ENCODE results near the gene ARHGAP24. TPM values are rescaled to one million over a fixed set of nuclear protein-coding genes. Genes with fewer than 3 reads are reported as not detected.

The ARHGAP24 gene
- total and polyA plus RNA-seq, 2 donors (not counting 3 experiments of a cell fraction or from before 2014, with no cell fraction given): 52.1 to 79.4 TPM

- dilution Hi-C loops (cut with MboI; ENCODE audit: extremely low pct_ligation_motif_present, low sequenced_read_pairs): no loop called here
- no peak overlapping the region for H3K9ac ChIP-seq (replicated peaks; ENCODE audit: extremely low read depth, insufficient read depth, low read length)
- DNase-seq (ENCODE audit: low read depth, low spot score) (no peak), FAIRE-seq (no peak)
- H2AFZ ChIP-seq (ENCODE audit: low read depth, low read length): no peak overlapping the region
- H4K20me1 ChIP-seq (replicated peaks; ENCODE audit: control insufficient read depth, extremely low read depth, insufficient read depth, low read length): no peaks in the 10 kb centered on the region
- H3K9me1 ChIP-seq (replicated peaks; ENCODE audit: control insufficient read depth, extremely low read depth, insufficient read depth, low read length): no peaks in the 10 kb centered on the region
- H3K4me1 ChIP-seq (ENCODE audit: control insufficient read depth, extremely low read depth, insufficient read depth, low read length): no peaks in the 10 kb centered on the region
- no peaks in the 10 kb centered on the region for H3K36me3 ChIP-seq (ENCODE audit: control insufficient read depth in 2 of 2, extremely low read depth in 1 of 2, insufficient read depth in 2 of 2, low read length in 2 of 2)
- H3K9me3 ChIP-seq (replicated peaks; ENCODE audit: control insufficient read depth, insufficient read depth, low read length): no peaks in the 10 kb centered on the region
- no peak overlapping the region for H3K4me3 ChIP-seq (replicated peaks in 1 of 3; ENCODE audit: insufficient read depth in 1 of 3, low read depth in 1 of 3, low read length in 3 of 3)
- H3K27me3 ChIP-seq (ENCODE audit: control insufficient read depth in 2 of 2, insufficient read depth in 2 of 2, low read length in 2 of 2): no peaks in the 10 kb centered on the region
- no peaks in the 10 kb centered on the region for H3K79me2 ChIP-seq (ENCODE audit: control insufficient read depth, insufficient read depth, low read length)
- H3K27ac ChIP-seq (ENCODE audit: insufficient read depth, low read depth, low read length): no peak overlapping the region
- no TSS peak for BruUV-seq (replicated peaks)
- no peak for TF ChIP-seq GATA2 (IDR thresholded peaks at IDR 0.05; ENCODE audit: insufficient read depth, insufficient read length, low read depth, low read length)
- TF ChIP-seq POLR2A (IDR thresholded peaks at IDR 0.05; ENCODE audit: low read depth, low read length): no peak
- no peak for TF ChIP-seq CTCF (IDR thresholded peaks at IDR 0.05; ENCODE audit: extremely low read depth in 1 of 2, insufficient read depth in 1 of 2, low read depth in 1 of 2, low read length in 2 of 2)
- TF ChIP-seq FOS (IDR thresholded peaks at IDR 0.05; ENCODE audit: borderline replicate concordance, insufficient read depth, low read length): no peak
- no peak for TF ChIP-seq EZH2 (IDR thresholded peaks at IDR 0.05; ENCODE audit: borderline replicate concordance, low read depth, low read length, severe bottlenecking)
- TF ChIP-seq JUN (IDR thresholded peaks at IDR 0.05; ENCODE audit: borderline replicate concordance, insufficient read depth, insufficient read length, low read depth): no peak
- no peak for TF ChIP-seq MYC (IDR thresholded peaks at IDR 0.05; ENCODE audit: low read depth, low read length)
- TF ChIP-seq MAX (IDR thresholded peaks at IDR 0.05; ENCODE audit: insufficient read depth, insufficient read length): no peak
- TF ChIP-seq POLR2AphosphoS5 (IDR thresholded peaks at IDR 0.05; ENCODE audit: insufficient read depth, low read depth, low read length): no peak
- no peak overlapping the region for H3K4me2 ChIP-seq (ENCODE audit: insufficient read depth, low read length)
- ChIA-PET POLR2A (no interaction called here), CTCF (interaction anchor here (0.9 kb wide), 1 partner anchor 572 kb away, joined by 3 read pairs; no protein-coding TSS in a partner anchor)
- intact Hi-C loops (cut with micrococcal nuclease): no loop called here
Measured at GRCh38 chr4:85656759-85657505, 182.0 kb downstream of the ARHGAP24 start.

Data from endothelial cell of umbilical vein (primary cell).